Measurements from ENCODE around the gene CLEC17A. TPM values are rescaled to one million over a fixed set of nuclear protein-coding genes. Genes with fewer than 3 reads are reported as not detected.

Gene CLEC17A
- polyA plus RNA-seq, 1 donor from 2014 or later: not detected

DNA sequence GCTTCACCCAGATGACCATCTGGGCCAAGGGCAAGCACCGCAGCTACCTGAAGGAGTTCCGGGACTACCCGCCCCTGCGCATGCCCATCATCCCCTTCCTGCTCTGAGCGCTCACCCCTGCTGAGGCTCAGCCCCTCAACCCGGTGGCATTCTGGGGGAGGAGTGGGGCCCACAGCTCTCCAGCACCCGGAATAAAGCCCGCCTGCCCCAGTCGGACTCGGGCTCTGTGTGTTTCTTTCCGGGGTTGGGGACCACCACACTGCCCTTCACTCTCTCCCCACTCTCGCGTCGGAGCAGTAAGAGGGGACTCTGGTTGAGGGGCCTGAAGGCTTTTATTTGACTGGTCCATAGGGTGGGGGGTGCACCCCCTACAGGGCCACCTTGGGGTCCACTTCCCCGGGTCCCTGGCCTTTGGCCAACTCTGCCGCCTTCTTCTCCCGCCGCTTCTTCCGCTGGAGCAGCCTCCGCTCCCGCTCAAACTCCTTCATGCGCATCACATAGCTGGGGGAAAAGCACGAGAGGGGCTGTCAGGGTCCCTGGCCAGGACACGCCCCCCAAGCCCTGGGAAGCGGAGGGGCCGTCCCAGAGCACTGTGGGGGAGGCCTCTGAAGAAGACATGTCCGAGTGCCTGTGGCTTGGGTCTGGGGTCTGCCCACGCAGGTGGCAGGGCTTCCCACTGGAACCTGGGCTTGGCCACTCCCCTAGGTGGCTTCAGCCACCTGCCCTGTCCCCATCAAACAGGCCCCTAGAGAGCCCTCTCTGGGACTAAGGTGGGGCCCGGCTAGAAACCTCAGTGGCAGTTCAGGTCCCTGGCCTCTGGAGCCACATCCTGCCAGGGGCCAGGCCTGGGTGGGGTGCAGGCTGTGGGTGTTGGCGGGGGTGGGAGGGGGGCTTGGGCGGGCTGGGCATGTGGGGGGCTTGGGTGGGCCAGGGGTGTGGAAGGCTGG lies 16.8 kb upstream of the CLEC17A start:
- Histone ChIP-seq H3K4me2 (ENCODE audit: low read length) (no peak overlapping the region), H3F3A (ENCODE audit: insufficient read depth, low read length, poor library complexity, severe bottlenecking) (no peaks in the 10 kb centered on the region), H3K9ac (ENCODE audit: low read length) (no peak overlapping the region), H3K79me2 (replicated peaks; ENCODE audit: insufficient read depth, low read length) (peaks cover 6% of the 10 kb centered on the region), H3K9me3 (ENCODE audit: low read length) (no peaks in the 10 kb centered on the region), H3K27me3 (ENCODE audit: insufficient read depth, low read depth, low read length) (no peaks in the 10 kb centered on the region), H2AFZ (ENCODE audit: low read depth, low read length) (no peak overlapping the region), H3K27ac (ENCODE audit: low read length) (no peak overlapping the region), H3K36me3 (ENCODE audit: insufficient read depth, low read length) (no peaks in the 10 kb centered on the region), H4K20me1 (ENCODE audit: insufficient read depth) (no peaks in the 10 kb centered on the region), H3K9me2 (ENCODE audit: insufficient read depth, low read length) (no peaks in the 10 kb centered on the region), H3K4me3 (ENCODE audit: low read length) (no peak overlapping the region)
- no peak for TF ChIP-seq EP300 (conservative IDR thresholded peaks at IDR 0.05; ENCODE audit: poor library complexity, severe bottlenecking)
- TF ChIP-seq SMC3 (conservative IDR thresholded peaks at IDR 0.05; ENCODE audit: poor library complexity): no peak
- no peak for TF ChIP-seq CTCF (IDR thresholded peaks at IDR 0.05; ENCODE audit: poor library complexity, severe bottlenecking)
- no peak for TF ChIP-seq EZH2 (IDR thresholded peaks at IDR 0.05; ENCODE audit: borderline replicate concordance, insufficient read depth, low read length, poor library complexity, severe bottlenecking)

DNA sequence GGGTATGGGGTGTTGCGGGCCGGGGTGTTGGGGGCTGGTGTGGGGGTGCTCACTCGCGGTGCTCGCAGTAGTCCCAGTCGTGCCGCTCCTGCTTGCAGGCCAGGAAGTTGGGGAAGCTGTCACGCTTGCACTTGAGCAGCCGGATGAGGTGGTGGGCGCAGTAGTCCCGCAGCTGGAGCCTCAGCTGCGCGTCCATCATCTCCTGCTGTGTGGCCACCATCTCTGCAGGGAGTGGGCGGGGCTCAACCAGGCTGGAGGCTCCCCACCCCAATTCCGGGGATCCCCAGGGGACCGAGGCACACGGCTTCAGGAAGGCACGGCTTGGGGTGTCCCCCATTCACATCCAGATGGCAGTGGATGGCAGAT lies 16.2 kb upstream of the CLEC17A start:
- Histone ChIP-seq H3K27ac (ENCODE audit: low read length) (no peak overlapping the region), H3K79me2 (replicated peaks; ENCODE audit: insufficient read depth, low read length) (peaks cover 12% of the 10 kb centered on the region), H3K9me2 (ENCODE audit: insufficient read depth, low read length) (no peaks in the 10 kb centered on the region), H3K36me3 (ENCODE audit: insufficient read depth, low read length) (no peaks in the 10 kb centered on the region), H3F3A (ENCODE audit: insufficient read depth, low read length, poor library complexity, severe bottlenecking) (no peaks in the 10 kb centered on the region), H3K9ac (ENCODE audit: low read length) (no peak overlapping the region), H4K20me1 (ENCODE audit: insufficient read depth) (no peaks in the 10 kb centered on the region), H3K9me3 (ENCODE audit: low read length) (no peaks in the 10 kb centered on the region), H3K4me2 (ENCODE audit: low read length) (no peak overlapping the region), H3K27me3 (ENCODE audit: insufficient read depth, low read depth, low read length) (no peaks in the 10 kb centered on the region), H3K4me3 (ENCODE audit: low read length) (no peak overlapping the region), H2AFZ (ENCODE audit: low read depth, low read length) (no peak overlapping the region)
- TF ChIP-seq REST (IDR thresholded peaks at IDR 0.05; ENCODE audit: borderline replicate concordance) (no peak), MXI1 (conservative IDR thresholded peaks at IDR 0.05; ENCODE audit: poor library complexity, severe bottlenecking) (no peak), TAF1 (IDR thresholded peaks at IDR 0.05; ENCODE audit: low read depth) (no peak), SMC3 (conservative IDR thresholded peaks at IDR 0.05; ENCODE audit: poor library complexity) (no peak), POLR2AphosphoS5 (IDR thresholded peaks at IDR 0.05) (no peak), EZH2 (IDR thresholded peaks at IDR 0.05; ENCODE audit: borderline replicate concordance, insufficient read depth, low read length, poor library complexity, severe bottlenecking) (no peak), CTCF (IDR thresholded peaks at IDR 0.05; ENCODE audit: poor library complexity, severe bottlenecking) (no peak), RAD21 (conservative IDR thresholded peaks at IDR 0.05) (no peak), EP300 (conservative IDR thresholded peaks at IDR 0.05; ENCODE audit: poor library complexity, severe bottlenecking) (no peak)
